Activated CD8-positive, alpha-beta memory T cell treated with anti-CD3 and anti-CD28 coated beads for 36 hours (primary cell): ENCODE measurements around the gene FBXO45. TPM values are rescaled to one million over a fixed set of nuclear protein-coding genes. Genes with fewer than 3 reads are reported as not detected.
"Not testable (repeated sequence)": the region's sequence is repeated elsewhere in the genome, so short reads cannot be mapped to it uniquely, and the experiment has no call there.

Source experiments
- CTCF ChIA-PET: fragments of 350-600 bp; sonication (Branson Sonifier 250); formaldehyde crosslinking; loops from one replicate; lab custom pipeline; 2021; ENCODE audit warnings: antibody characterized with exemption; lab: Charles Lee
- POLR2A ChIA-PET: fragments of 350-600 bp; sonication (Branson Sonifier 250); formaldehyde crosslinking; loops from one replicate; lab custom pipeline; 2021; ENCODE audit warnings: antibody characterized with exemption; lab: Charles Lee
- total RNA-seq, 2 experiments: library from RNA; stranded (reverse); gene quantifications; one replicate each; pipeline ENCODE4 v1.2.3, GENCODE V29; 2021

FBXO45 gene
- total RNA-seq, 2 experiments from 2014 or later: 28.5 to 28.9 TPM

GRCh38 chr3:196603683-196604082 lies 35.2 kb downstream of the FBXO45 start:
- POLR2A ChIA-PET: no interaction called here

GRCh38 chr3:196604548-196604947 lies 36.1 kb downstream of the FBXO45 start:
- CTCF ChIA-PET: interaction anchor here (1.4 kb wide), 1 partner anchor 80 kb away, joined by 6 read pairs; no protein-coding TSS in a partner anchor

More at GRCh38 chr3:196603683-196604082, 35.2 kb downstream of the FBXO45 start:
- CTCF ChIA-PET: interaction anchor here (0.6 to 1.4 kb wide), 2 partner anchors 81 to 355 kb away, joined by 5 to 6 read pairs; no protein-coding TSS in a partner anchor

GRCh38 chr3:196608693-196609092 lies 40.2 kb downstream of the FBXO45 start:
- CTCF ChIA-PET: interaction anchor here (0.7 to 5.9 kb wide), 17 partner anchors 9 to 361 kb away, joined by 3 to 77 read pairs (median 4); partner anchors contain the start of gene NCBP2
- POLR2A ChIA-PET: interaction anchor here (1.4 kb wide), 1 partner anchor 76 kb away, joined by 4 read pairs; no protein-coding TSS in a partner anchor

More at GRCh38 chr3:196604548-196604947, 36.1 kb downstream of the FBXO45 start:
- POLR2A ChIA-PET: no interaction called here

DNA sequence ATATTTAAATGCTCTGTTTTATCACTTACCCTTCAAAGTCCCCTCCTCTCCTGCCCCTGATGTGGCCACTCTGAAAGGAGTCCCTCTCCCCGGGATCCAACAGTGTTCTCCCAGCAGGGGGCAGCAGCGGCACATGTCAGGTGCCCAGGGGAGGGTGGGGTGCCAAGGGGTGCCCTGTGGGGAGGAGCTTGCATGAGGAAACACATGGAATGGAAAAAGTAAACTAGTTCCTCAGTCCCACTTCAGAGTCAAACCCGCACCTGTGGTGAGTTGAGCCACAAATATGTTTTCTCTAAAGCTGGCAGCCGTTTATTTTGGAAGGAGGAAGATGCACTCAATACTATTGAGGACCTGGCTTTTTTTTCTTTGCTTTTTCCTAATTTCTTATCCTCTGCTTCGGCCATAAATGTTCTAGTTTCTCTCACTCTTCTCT lies 40.9 kb downstream of the FBXO45 start:
- CTCF ChIA-PET: interaction anchor here (0.6 to 5.9 kb wide), 24 partner anchors 8 to 360 kb away, joined by 3 to 77 read pairs (median 4); partner anchors contain the start of genes CEP19, NCBP2 and PIGX
- POLR2A ChIA-PET: interaction anchor here (1.4 kb wide), 1 partner anchor 76 kb away, joined by 4 read pairs; no protein-coding TSS in a partner anchor

- POLR2A ChIA-PET: interaction anchor here (1.4 kb wide), 1 partner anchor 75 kb away, joined by 4 read pairs; no protein-coding TSS in a partner anchor
Observed at GRCh38 chr3:196609805-196610515, 41.5 kb downstream of the FBXO45 start.

DNA sequence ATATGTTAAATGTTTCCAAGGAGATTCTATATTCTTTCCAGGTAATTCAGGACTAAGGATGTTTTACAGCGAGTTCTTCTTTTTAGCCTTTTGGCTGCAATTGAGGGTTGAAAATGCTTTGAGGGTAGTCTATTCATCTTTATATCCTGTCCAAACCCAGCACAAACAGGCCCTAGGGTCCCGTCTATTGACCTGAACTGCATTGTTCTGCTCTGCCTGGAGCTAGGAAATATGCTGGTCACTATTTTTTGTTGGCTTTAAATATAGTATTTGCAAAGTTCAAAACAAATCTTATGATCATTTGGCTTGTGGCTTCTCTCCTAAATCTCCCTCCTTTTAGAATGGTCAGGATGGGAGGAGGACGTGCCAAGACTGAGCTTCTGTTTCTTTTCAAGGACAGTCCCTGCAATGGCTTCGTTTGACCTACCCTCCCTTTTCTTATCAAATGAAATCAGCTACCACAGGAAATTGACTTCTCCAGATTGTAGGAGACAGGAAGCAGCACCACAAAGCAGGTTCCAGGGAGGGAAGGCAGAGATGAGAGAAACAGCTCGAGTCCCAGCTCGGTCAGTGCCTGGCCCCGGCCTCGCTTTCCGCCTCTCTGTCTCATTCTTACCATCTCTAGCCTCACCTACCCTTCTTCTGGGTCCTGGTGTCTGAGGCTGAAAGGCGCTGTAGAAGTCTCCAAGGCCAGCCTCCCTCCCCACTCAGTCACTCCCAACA lies 43.5 kb downstream of the FBXO45 start:
- POLR2A ChIA-PET: no interaction called here

More at GRCh38 chr3:196609805-196610515, 41.5 kb downstream of the FBXO45 start:
- CTCF ChIA-PET: interaction anchor here (0.5 to 5.9 kb wide), 24 partner anchors 8 to 360 kb away, joined by 3 to 77 read pairs (median 4); partner anchors contain the start of genes CEP19, NCBP2 and PIGX

GRCh38 chr3:196615234-196615633 lies 46.8 kb downstream of the FBXO45 start:
- POLR2A ChIA-PET: not testable (repeated sequence)
- CTCF ChIA-PET: interaction anchor here (0.6 kb wide), 1 partner anchor 22 kb away, joined by 3 read pairs; no protein-coding TSS in a partner anchor

More for the DNA sequence above, 43.5 kb downstream of the FBXO45 start:
- CTCF ChIA-PET: interaction anchor here (1.1 to 5.9 kb wide), 3 partner anchors 17 to 83 kb away, joined by 3 to 77 read pairs (median 3); no protein-coding TSS in a partner anchor

GRCh38 chr3:196617256-196617655 lies 48.8 kb downstream of the FBXO45 start:
- ChIA-PET CTCF (interaction anchor here (1.7 kb wide), 1 partner anchor 8 kb away, joined by 5 read pairs; no protein-coding TSS in a partner anchor), POLR2A (no interaction called here)

GRCh38 chr3:196619223-196619622 lies 50.8 kb downstream of the FBXO45 start:
- POLR2A ChIA-PET: no interaction called here
- CTCF ChIA-PET: no interaction called here

- POLR2A ChIA-PET, CTCF ChIA-PET: not testable (repeated sequence)
Observed at GRCh38 chr3:196619627-196620026, 51.2 kb downstream of the FBXO45 start.

GRCh38 chr3:196620161-196620604 lies 51.7 kb downstream of the FBXO45 start:
- ChIA-PET CTCF (no interaction called here), POLR2A (no interaction called here)

DNA sequence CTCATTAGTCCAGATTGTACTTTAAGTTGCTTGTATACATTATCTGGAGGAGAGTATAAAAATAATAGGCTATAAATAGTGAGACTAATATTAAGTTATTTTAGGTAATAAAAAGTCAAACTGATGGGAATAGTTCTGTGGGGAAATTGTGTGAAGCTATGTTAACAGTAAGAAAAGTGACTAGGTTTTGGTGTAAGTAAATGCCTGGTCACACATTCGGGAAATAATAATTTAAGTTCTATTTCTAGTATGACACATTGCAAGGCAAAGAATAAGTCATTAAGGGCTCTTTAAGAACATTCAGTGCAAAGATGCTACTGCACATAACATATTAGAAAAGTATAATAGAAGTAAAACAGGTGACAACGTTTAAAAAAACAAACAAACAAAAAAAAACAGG lies 52.2 kb downstream of the FBXO45 start:
- ChIA-PET POLR2A (no interaction called here), CTCF (interaction anchor here (1.1 kb wide), 1 partner anchor 11 kb away, joined by 6 read pairs; no protein-coding TSS in a partner anchor)

GRCh38 chr3:196621611-196622010 lies 53.2 kb downstream of the FBXO45 start:
- CTCF ChIA-PET: interaction anchor here (1.1 kb wide), 1 partner anchor 12 kb away, joined by 6 read pairs; no protein-coding TSS in a partner anchor
- POLR2A ChIA-PET: no interaction called here

GRCh38 chr3:196624067-196624790 lies 55.8 kb downstream of the FBXO45 start:
- ChIA-PET CTCF (interaction anchor here (1.6 kb wide), 1 partner anchor 14 kb away, joined by 6 read pairs; no protein-coding TSS in a partner anchor), POLR2A (no interaction called here)

DNA sequence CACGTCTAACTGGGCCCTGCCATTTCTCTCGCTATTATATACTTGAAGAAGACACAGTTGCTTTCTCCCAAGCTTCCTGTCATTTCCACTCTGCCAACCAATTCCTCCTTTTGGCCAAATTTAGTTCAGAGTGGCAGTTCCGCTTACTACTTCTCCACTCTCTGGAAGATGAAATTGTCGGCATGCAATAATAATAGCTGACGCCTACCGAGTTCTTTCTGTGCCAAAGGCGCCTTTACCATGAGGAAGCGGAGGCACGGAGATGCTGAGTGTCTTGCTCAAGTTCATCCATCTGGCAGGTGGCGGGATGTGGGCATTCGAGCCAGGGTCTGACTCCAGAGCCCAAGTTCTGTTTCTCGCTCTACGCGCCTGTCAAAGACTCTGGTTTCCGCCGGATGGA lies 56.4 kb downstream of the FBXO45 start:
- ChIA-PET POLR2A (no interaction called here), CTCF (no interaction called here)

DNA sequence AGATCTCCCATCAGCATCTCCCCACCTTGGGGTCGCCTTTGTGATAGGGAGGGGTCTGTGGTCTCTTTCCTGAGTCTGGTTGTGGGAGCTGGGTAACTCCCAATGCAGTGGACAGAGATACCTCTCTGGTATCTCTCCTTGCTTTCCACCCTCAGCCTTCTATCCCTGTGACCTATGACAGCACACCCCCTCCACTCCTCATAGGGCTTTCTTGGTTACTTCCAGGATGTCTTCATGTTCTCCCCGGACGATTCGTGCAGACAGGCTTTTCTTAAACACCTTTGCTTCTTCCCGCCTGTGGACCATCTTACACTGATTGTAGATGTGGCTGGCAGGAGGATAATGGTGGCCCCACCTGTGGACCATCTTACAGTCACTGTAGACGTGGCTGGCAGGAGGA lies 56.9 kb downstream of the FBXO45 start:
- ChIA-PET POLR2A (no interaction called here), CTCF (no interaction called here)

GRCh38 chr3:196627918-196628231 lies 59.4 kb downstream of the FBXO45 start:
- ChIA-PET POLR2A (no interaction called here), CTCF (no interaction called here)

- ChIA-PET POLR2A (interaction anchor here (1.1 kb wide), 1 partner anchor 10 kb away, joined by 4 read pairs; no protein-coding TSS in a partner anchor), CTCF (interaction anchor here (0.7 to 2.6 kb wide), 3 partner anchors 12 to 20 kb away, joined by 3 to 6 read pairs (median 3); no protein-coding TSS in a partner anchor)
Observed at GRCh38 chr3:196629228-196629627, 60.8 kb downstream of the FBXO45 start.
